Measurements from ENCODE around the gene IRX2. TPM values are rescaled to one million over a fixed set of nuclear protein-coding genes. Genes with fewer than 3 reads are reported as not detected.

IRX2 gene
- polyA plus RNA-seq, 12 donors, result 0.11 to 44.9 (median 0.22) TPM; not detected in 3

DNA sequence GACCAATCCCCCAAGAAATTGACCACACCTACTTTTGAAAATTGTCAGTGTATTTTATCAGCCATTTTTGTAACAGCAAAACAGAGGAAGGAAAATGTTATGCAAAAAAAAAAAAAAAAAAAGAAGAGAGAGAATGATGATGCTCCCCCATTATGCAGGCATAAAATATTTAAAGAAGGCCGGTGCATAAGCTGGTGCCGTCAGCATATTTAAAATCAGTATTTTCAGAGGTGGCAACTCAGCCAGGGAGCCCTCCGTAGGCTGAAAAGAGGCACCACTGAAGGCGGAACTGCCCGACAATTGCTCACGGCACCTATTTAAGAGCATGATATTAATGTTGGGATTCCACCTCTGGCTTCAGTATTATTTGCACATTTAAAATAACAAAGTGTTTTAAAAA, 33.4 kb downstream of the IRX2 start:
- DNase-seq, result no peak

DNA sequence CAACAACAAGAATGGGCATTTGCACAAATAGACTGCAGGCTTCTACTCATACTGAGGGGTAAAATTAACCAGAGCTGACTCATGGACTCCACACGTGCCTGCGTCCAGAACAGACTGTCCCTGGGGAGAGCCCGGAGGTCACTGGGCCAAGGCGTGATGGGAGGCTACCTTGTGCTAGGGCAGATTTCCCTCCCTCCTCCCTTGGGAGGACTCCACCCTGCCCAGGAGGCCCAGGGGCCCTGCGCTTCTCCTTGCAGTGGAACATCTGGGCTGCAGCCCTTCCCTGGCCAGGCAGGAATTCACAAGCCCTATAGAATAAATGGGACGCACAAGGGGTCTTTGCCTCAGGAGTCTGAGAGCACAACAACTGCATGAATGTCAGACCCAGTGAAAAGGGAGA, 35.6 kb downstream of the IRX2 start:
- no peak for DNase-seq

DNA sequence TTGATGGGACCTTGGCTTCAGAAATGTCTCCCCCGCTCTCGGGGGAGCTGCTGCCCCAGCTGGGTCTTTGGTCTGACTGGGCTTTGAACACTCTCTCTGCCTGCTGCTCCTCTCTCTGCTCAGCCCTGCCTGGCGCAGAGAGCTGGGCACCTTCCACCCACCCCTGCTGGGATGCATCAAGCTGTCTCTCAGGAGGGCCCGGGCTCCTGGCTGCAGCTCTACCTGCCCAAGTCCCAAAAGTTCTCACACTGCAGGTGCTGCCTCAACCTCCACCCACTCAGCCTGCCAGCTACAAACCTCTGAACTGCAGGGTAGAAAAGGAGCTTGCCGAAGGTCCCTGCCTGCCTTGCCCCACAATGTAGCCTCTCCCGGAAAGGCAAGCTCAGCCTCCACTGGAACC, 36.7 kb downstream of the IRX2 start:
- no peak for DNase-seq

DNA sequence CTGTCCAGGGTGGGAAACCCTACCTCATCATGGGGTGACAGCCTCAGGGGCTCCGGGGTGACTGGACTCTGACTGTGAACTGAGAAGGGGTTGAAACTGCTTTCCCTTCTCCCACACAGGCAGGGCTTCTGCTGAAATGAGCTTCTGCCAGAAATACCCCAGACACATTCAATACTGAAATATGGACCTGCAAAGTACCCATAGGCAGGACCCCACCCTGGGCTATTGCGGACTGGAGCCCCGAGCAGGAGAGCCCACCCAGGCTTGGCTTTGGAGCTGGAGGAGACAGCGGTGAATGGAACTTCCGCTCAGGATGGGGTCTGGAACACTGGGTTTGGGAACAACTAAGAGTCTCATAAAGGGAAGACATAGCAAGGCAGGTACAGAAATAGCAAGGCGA, 37.5 kb downstream of the IRX2 start:
- DNase-seq, result no peak

DNA sequence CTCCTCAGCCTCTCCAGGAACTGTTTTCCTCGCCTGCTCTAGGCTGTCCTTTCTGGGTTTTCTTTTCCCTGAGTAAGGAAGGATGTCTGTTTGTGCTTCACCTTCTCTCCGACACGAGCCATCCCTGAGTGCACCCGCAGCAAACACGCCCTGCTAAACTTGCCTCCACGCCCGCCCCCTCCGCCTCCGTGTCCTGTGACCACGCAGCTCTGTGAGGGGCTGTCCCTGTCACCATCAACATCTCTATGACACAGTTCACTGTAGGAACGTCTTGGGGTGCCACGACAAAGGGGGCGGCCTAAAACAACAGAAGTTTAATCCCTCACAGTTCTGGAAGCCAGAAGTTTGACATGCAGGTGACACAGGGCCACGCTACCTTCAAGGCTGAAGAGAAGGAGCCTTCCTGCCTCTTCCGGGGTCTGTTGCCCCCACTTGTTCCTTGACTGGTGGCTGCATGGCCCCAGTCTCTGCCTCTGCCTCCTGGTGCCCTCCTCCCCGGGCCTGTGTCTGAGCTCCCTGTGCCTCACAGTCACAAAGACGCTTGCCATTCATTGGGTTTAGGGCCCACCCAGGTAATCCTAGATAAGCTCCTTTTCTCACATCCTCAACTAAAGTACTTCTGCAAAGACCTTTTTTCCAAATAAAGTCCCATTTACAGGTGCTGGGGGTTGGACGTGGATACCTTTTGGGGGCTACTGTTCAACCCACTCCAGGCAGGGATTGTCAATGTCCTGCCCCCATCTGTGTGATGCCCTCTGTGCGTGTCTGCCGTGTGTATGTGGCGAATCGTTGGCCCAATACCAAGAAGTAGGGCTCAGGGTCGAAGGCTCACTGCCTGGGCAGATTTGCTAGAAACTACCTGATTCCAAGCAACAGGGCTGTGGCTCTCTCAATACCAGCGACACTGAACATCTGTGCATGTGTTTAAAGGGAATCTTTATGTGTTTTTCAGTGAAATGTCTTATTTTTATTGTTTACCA, 39.7 kb downstream of the IRX2 start:
- no peak for DNase-seq

DNA sequence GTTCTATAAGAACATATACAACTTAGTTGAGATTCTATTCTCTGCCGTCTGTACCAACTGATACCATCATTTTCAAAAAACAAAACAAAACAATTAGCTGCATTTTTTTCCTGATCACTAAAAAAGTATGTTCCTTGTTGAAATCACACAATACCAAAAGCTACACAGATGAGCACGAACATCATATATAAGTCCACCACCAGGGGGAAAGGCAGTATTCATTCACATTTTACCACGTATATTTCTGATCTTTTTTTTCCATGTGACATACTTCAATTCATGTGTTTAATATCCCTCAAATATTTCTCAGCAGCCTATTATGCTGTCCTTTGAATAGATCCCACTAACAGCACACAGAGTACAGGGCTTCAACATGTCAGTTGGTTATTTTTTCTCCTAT, 40.6 kb downstream of the IRX2 start:
- DNase-seq, result no peak

DNA sequence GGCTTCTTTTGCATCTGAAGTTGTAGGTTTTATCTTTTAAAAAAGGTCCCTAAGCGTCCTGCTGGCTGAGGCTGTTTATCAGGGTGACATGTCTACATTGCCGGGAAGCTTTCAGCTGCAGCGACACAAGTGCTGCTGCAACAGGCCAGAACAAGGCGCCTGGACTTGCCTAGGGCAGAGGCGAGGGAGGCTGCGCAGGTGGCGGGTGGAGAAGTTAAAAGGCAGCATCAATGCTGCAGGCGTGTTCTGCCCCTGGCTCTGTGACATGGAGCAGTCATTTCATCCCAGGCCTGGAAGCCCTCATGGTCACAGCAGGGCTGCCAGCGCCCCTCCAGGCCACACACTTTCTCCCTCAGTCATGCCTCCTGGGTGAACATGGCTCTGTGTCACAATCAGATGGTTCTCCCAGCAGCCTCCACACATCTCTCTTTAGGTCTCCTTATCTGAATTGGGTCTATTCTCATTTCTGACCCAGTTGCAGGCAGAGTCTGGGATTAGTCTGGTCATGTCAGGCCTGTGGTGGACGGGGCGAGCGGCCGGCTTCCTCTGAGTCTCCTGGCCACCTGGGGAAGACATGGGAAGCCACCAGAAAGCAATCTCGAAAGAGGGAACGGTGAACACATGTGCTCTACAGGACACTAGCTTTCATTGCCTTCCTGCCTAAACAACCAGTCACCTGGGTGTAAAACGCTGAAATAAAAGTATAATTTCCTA, 41.3 kb downstream of the IRX2 start:
- DNase-seq, result no peak

DNA sequence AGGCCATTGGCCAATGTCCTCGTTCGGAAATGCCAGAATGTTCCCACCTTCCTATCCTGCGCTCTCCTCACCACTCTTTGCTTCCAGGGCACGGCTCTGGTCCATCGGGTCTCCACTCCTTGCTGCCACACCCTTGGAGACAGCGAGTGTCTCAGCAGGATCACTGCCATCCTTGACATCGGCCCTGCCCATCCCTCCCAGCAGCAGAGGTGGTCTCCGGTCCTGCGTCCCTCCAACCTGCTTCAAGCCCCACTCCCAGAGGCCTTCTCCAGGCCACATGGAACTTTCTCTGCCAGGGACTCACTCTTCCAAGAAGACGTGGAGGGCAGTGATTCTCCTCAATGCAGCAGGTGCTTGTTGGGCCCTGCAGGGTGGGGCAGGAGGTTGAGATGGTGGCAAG, 42.7 kb downstream of the IRX2 start:
- DNase-seq, result no peak

DNA sequence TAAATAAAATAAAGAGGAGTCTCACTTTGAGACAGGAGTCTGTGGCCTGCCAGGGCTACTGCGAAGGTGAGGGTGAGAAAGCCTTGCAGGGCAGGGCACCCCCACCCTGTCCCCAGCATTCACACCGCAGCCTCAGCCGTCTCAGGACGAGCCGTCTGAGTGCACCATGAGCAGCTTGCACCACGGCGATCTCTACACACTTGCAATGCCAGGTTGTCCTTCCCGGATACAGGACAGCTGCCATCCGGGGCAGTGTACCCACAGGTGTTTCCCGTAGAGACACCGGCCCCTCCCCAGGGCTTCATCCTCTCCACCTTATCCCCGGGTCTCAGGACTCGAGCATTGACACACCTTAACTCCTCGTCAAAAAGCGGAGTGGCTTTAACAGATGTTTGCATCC, 43.3 kb downstream of the IRX2 start:
- no peak for DNase-seq

DNA sequence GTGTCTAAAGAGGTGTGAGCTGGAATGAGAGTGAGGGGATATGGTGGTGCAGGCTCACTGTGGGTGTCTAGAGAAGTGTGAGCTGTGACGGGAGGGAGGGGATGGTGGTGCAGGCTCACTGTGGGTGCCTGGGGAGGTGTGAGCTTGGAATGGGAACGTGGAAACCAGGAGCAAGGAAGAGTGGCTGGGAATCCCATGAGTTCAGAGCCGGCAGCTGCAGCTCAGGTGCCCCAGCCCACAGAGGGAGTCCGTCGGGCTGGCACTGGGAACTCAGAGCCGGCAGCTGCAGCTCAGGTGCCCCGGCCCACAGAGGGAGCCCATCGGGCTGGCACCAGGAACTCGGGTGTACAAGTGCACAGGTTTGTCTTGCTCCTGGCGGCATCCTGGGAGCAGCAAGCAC, 45.6 kb downstream of the IRX2 start:
- DNase-seq, result no peak

DNA sequence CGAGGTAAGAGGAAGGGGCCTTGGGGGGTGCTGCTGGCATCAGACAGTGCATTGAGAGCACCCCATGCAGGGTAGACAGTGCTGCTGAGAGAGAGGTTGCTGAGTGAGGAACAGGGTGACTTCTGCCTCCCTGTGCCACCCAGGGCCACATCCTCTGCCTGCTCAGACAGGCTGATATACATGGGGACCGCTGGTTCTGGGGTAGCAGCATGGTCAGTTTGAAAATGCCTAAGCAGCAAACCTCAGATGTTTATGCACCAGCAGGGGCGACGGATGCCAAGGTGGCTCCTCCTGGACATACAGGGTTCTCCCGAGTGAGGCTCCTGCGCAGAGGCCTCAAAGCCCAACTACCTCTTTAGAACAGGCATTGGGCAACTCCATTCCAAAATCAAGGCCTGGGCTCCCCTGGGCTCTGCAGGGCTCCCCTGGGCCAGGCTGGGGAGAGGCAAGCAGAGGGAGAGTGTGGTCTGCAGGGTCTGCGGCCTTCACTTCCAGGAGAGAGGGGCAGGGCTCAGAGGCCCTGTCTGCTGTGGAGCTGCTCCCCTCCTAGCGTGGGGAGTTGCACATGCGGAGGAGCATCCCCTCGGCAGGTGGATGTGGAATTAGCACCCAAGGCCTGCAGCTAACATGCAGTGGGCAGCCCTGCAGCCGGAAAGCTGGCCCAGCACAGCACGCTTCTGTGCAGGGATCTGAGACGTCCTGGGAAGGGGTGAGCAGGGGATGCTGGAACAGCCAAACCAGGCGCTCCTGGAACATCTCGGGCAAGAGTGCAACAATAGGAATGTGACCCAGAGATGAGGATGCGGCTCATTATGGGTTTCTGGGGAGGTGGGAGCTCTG, 46.5 kb downstream of the IRX2 start:
- no peak for DNase-seq

DNA sequence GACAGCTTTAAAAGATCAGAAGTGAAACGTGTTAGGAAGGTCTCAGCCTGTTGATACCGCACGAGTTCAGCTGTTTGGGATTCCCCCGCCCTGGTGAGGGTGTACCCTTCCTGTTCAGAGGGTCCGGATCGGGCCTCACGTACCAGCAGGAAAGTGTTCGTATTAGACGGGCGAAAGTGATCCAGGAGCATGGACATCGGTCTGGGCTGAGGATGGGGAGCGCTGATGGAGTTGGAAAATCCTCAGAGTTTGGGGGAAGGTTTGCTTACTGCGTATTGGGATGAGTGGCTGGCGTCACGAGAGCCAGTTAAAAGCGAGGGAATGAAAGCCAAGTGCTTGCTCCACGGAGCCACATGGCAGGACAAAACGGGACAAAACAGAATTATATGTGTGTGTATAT, 47.4 kb downstream of the IRX2 start:
- no peak for DNase-seq

DNA sequence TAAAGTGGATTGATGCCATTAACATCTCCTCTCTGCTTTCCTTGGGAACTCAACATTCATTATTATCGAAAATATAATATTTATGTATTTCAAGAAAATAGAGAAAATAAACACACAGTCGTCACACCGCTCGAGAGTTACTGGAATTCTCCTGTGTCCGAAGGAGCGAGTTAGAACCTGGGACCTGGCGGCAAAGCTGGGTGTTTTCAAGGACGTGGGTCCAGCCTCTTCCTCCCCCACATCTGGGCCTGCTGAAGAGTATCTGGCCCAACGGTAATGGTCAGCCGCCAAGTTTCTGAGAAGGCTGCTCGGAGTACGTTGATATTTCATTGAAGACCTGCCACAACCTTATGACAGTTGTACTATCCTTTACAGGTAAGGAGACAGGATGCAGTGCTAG, 47.9 kb downstream of the IRX2 start:
- DNase-seq, result no peak

DNA sequence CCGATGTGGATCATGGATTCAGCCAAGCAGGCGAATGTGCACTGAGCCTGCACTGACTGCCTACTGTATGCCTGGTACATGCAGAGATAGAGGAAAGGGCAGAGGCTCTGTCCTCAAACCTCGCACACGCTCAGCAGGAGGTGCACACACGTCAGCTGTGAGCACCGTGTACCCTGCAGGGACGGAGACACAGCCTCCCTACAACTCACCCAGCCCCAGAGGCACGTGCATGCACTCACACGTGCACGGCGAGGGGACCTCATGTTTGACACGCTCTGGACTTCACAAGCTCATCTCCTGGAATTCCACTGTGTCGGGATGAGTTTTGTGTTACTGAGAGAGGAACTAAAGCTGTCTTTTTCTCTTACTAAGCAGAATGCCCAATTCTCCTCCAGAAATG, 48.4 kb downstream of the IRX2 start:
- no peak for DNase-seq

DNA sequence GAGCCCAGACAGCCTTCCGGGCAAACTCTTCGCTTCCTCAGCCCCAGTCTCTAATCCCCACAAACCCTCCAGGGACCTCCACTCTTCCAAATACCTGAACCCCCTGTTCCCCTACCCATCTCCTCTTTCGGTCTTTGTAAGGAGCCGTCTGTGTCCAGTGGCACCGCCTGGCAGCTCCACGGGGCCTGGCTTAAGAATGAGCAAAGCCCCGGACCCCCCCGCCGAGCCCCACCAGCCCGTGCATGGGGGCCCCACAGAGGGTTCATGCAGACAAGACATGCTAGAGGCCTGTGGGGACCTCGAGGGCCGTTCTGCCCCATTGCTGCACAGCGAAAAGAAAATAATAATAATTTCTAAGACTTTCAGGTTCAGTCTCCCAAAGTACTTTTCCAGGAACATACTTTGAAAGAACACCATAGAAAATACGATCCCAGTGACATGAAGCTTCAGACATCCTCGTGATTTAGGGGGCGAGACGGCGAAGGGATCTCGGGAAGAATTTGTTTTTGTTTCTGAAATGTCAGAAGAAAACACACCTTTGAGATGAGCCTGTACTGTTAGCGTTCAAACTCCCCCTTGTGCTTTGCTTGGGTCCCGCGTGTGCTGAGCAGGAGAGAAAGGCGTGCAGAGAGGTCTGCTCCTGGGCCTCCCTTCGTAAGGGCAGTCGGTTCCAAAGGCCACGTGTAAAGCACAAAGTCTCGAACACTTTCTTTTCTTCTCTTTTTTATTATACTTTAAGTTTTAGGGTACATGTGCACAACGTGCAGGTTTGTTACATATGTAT, 49.2 kb downstream of the IRX2 start:
- DNase-seq, result no peak

DNA sequence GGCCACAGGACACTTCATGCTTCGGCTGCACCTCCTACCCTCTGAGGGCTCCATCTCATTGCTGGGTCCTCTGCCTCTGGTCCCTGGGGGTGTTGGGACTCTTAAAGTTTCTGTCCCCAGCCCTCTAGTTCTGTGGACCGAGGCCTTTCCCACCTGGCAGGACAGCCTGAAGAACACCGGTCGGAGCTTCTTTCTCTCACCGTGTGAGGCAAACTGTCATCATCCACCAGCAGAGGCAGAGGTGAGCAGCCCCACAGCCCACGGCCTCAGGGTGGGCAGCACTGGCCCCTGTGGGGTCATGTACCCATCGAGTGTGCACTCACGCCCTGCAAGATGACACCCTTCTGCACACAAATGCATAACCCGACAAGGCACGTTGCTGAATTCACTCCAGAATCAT, 49.9 kb downstream of the IRX2 start:
- no peak for DNase-seq

DNA sequence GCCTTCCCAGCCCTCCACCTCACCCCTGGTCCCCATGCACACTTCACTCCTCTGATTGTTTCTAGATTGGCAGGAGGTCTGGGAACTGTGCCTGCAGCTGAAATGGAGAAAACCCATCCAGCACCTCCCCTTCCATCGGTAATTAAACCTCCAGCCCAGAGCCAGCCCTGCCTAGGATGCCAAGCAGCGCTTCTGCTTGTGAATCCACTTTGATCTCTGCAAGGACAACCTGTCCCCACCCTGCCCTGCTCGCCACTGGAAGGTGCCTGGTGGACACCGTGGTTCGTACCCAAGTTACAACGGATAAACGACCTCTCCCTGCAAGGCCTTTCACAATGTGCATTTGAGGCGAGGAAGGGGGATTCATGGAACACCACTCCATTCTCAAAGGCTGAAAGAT, 50.6 kb downstream of the IRX2 start:
- DNase-seq, result no peak

DNA sequence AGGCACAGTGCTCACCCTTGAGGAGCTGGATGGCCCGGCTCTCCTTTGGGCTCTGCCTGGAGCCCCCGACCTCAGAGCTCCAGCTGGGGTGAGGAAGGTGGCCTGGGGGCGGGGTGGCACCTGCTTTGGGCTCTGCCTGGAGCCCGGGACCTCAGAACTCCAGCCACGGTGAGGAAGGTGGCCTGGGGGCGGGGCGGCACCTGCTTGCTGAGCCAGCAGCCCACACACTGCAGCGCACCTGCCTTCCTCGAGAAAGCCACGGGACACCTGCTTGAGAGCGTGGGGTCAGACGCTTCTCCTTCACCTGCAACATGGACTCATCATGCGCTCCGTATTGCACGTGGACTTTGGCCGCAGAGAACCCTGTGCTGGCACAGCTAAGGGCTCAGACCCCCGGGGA, 51.8 kb downstream of the IRX2 start:
- no peak for DNase-seq

DNA sequence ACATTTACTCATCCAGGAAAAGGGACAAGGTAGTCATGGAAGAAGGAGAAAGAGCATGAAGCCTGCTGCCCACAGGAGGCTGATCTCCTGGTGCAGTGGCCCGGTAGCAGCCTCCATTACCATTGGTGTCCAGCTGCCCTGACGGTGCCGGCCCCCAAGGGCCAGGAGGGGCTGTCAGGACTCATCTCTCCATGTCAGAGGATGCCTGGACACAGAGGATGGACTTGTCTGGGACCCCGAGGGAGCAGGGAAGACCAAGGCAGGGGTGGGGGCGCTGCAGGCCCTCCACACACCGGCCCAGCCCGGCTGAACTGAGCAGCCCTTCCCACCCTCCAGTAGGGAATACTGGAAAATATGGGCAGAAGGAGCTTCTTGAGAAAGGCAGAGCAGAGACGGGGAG, 52.2 kb downstream of the IRX2 start:
- DNase-seq, result no peak

DNA sequence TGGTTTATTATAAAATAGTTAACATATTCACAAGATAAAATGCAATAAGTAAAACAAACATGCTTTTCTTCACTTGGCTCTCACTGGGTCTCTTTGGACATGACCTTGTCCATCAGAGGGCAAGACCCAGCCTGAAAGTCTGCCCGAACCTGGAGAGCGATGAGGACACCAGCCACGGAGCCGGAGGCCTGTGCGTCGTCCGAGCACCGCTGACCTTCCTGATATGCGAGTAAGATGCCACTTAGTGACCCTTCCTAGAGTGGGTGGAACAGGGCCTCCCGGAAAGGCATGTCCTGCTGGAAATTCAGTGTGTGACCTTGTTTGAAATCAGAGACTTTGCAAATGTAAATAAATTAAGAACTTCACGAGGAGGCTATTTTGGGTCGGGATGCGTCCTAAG, 52.9 kb downstream of the IRX2 start:
- DNase-seq, result no peak

DNA sequence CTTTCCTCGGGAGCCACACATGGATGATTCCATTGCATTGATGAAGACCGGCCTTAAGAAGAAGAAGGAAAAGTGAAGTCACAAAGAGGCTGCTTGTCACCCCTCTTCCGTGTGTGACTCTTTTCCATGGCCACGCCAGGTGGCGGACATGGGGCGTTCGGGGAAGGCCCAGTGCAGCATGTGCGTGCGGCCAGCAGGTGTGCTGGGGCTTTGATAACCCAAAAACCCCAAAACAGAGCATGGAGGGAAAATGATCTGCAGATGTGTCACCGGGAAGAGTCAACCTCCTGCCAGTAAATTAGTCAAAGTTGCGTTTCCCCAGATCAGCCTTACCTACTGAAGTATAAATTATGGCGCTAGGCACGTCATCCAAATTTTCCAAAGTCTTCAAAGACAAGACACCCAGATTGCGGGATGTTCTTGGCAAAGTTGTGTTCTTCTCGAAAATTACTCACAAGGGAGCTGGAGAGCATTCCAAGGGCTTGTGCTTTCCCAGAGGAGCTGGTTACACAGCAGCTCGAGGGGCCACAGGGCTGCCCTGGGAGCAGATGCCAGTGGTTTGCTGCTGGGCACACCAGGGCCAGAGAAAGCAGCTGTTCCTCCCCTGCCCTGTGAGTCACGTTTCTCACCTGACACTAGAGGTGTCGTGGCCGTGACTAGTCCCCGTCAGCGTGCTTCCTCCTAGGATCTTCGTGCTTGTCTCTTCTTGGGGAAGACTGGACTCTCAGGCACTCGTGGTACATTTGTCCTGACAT, 53.9 kb downstream of the IRX2 start:
- DNase-seq, result no peak
